Measurements from ENCODE around the gene FIGNL2.

GRCh38 chr12:51879102-51879501 lies 30.6 kb upstream of the FIGNL2 start:
- TF ChIP-seq CTCF (optimal IDR thresholded peaks at IDR 0.05 in 1 of 3, IDR thresholded peaks at IDR 0.05 in 1 of 3, conservative IDR thresholded peaks at IDR 0.05 in 1 of 3; ENCODE audit: extremely low read depth in 1 of 3, insufficient read depth in 2 of 3, low read length in 3 of 3) (no peak), EZH2 (IDR thresholded peaks at IDR 0.05; ENCODE audit: low read length) (no peak)
